Suppressor macrophage treated with lipopolysaccharide for 4 hours (primary cell): Measurements from ENCODE around the gene TMEM143.
A peak's percentile ranks its signal among the peaks of the same experiment; 100 is the strongest.

Source experiments
- DNase-seq: peaks from one replicate; pipeline ENCODE4 v3.0.0-alpha.2; 2020

The TMEM143 gene

DNA sequence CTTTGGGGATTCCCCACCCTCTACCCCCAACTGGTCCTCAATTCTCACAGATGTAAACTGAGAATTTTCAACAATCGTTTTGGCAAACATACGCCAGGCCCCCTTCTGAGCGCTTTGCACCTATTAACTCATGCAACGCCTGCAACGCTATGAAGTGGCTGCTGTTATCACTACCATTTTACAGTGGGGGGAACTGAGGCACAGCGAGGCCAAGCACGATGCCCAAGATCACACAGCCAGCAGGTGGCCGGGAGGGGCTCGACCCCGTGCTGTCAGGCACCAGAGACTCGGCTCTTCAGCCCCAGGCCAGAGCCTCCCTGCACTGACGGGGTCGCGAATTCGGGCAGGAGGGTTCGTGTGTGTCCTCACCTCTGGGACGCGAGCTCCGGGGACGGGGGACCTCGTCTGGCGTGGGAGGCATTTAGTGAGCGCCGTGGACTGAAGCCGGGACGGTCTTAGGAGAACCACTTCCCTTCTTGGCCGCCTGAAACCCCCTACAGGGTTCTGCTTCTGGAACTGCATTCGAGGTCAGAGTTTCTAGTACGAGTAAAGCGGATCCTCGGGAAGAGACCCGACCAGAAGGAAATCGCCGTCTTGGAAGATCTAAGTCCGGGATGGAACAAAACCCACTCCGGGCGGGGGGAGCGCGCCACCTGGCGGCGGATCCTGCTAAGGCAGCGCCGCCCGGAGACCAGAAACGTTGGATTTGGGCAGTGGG, 72.8 kb downstream of the TMEM143 start:
- peak; percentile 72 for DNase-seq

- no peak for DNase-seq
Observed at GRCh38 chr19:48290401-48290770, 73.4 kb downstream of the TMEM143 start.

DNA sequence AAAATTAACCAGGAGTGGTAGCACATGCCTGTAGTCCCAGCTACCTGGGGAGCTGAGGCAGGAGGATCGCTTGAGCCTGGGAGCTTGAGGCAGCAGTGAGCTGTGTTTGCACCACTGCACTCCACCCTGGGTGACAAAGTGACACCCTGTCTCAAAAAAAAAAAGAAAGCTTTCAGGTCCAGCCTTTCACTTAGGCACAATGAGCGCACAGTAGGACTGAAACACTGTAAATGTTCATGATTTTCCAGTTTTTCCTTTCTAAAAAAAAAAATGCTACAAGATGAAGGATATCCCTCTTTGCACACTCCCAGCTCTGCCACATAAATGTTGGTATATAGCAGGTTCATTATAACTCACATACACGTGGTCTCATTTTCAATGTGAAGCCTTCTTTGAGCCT, 76.0 kb downstream of the TMEM143 start:
- no peak for DNase-seq

- DNase-seq = no peak
Observed at GRCh38 chr19:48284896-48285295, 78.8 kb downstream of the TMEM143 start.

GRCh38 chr19:48283908-48284307, 79.8 kb downstream of the TMEM143 start:
- DNase-seq = no peak
